HG03060 (cell line): Measurements from ENCODE around the gene FAM135A.
A peak's percentile ranks its signal among the peaks of the same experiment; 100 is the strongest.
"Not testable (repeated sequence)": the region's sequence is repeated elsewhere in the genome, so short reads cannot be mapped to it uniquely, and the experiment has no call there.

Experiments used
- ATAC-seq: cut with Tn5 transposase; IDR thresholded peaks from one replicate; pipeline ENCODE4 v1.9.1; 2021; ENCODE audit warnings: low read depth, moderate number of reproducible peaks; ENCODE audit not compliant: unreplicated experiment

The FAM135A gene

GRCh38 chr6:70530023-70530422 lies 116.7 kb downstream of the FAM135A start:
- ATAC-seq = no peak

- no peak for ATAC-seq
Measured at GRCh38 chr6:70531133-70531532, 117.8 kb downstream of the FAM135A start.

DNA sequence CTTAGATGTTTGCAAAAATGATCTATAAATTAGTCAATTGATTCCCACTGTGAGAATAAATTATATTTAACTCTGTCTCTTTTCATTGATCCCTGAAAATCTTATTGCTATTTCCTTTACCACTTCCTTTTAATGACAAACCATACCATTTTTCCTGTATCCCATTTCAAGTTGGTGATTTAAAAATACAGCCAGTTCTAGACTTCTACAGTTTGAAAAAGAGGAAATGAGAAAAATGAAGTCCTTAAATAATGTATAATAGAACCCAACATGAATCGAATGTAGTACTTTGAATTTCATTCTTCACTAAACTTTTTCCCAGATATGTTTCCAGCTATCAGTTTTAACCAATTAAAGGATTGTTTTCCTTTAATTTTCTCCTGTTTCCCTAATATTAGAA lies 124.0 kb downstream of the FAM135A start:
- ATAC-seq = no peak

- peak; percentile 69 for ATAC-seq
Measured at GRCh38 chr6:70538376-70538775, 125.1 kb downstream of the FAM135A start.

GRCh38 chr6:70547313-70547712 lies 134.0 kb downstream of the FAM135A start:
- ATAC-seq = no peak

- no peak for ATAC-seq
Measured at GRCh38 chr6:70547905-70548304, 134.6 kb downstream of the FAM135A start.

GRCh38 chr6:70549327-70549726 lies 136.0 kb downstream of the FAM135A start:
- ATAC-seq = no peak

- ATAC-seq = no peak
Measured at GRCh38 chr6:70551566-70551965, 138.3 kb downstream of the FAM135A start.

DNA sequence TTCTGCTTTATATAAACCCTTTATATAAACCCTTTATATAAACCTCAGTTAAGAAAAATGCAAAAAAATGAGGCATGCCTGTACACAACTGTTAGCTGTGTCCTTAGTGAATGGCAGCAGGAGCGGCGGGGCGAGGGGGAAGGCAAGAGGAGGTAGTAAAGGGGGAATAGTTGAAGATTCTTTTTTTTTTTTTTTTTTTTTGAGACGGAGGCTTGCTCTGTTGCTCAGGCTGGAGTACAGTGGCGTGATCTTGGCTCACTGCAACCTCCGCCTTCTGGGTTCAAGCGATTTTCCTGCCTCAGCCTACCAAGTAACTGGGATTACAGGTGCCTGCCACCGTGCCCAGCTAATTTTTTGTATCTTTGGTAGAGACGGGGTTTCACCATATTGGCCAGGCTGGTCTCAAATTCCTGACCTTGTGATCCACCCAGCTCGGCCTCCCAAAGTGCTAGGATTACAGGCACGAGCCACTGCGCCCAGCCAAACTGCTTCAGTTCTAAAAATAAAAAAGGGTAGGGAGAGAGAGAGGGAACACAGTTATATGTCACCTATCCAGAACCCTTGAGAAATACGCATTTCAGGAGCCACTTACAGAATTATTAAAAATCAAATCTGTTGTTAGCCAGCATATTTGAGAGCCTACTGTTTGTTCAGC lies 139.1 kb downstream of the FAM135A start:
- ATAC-seq = not testable (repeated sequence)

- ATAC-seq = no peak
Measured at GRCh38 chr6:70552974-70553373, 139.7 kb downstream of the FAM135A start.

DNA sequence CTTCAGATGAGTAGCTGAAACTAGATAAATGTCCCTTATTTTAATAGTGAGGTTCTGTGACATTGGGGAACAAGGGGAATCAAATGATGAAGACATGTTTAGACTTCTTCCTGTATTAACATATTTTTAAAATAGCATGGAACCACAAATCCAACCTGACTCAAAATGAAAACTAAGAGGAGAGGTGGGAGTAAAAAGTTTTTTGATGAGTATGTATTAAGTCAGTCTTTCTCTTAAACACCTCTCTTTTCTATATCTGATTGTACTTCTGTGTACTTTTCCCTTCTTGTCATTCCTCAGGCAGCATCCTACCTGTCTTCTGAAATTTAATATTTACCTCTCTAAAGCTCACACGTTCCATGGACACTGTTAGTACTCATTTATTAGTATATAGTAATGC lies 144.7 kb downstream of the FAM135A start:
- ATAC-seq = no peak

- ATAC-seq = not testable (repeated sequence)
Measured at GRCh38 chr6:70562401-70562800, 149.1 kb downstream of the FAM135A start.

DNA sequence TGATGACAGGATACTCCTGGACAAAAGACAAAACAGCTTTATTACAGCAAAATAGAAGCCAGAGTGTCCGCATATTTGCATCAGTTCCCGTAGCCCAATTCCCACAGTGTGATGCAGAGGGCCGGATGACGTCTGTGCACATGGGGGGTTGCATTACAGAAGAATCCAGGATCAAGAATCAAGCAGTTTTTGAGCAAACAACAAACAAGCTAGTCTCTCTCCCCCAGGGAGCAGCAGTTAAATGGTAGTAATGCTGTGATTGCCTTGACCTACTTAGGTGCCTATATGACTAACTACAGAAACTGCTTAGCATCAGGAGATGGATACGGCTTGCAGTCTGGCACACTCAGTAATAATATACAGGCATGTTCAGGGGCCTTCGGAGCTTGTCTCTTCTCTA lies 150.2 kb downstream of the FAM135A start:
- ATAC-seq = no peak

DNA sequence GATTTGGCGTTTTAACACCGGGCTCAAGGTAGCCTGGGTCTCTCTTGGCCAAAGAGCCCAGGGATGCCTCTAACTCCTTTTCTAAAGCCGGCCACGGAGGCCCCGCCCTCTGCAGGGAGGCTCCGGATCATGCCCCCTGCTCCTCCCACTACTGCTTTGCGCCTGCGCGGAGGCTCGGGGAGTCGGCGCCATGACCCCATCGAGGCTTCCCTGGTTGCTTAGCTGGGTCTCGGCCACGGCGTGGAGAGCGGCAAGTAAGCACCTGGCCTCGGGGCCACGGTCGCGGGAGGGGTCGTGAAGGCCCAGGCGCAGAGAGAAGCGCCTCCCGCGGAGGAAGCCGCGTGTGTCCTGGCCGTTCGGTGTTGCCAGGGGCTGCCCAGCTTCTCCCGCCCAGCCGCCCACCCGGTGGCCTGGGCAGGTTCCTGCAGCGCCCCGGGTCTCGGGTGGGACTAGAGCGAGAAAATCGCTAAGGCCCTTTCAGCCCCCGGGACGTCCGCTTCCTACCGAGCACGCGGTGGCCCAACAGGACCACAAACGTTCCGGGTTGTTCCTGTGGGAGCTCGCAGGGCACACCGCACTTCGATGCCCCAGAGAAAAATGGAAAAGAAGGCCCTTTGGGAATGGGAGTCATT lies 153.6 kb downstream of the FAM135A start, which contains the start of gene SDHAF4:
TSS of gene SDHAF4 (plus strand) at position 180 of the 632 bp plus-strand sequence. CDS start at position 191, 11 bp downstream.
- ATAC-seq = peak; percentile 98

DNA sequence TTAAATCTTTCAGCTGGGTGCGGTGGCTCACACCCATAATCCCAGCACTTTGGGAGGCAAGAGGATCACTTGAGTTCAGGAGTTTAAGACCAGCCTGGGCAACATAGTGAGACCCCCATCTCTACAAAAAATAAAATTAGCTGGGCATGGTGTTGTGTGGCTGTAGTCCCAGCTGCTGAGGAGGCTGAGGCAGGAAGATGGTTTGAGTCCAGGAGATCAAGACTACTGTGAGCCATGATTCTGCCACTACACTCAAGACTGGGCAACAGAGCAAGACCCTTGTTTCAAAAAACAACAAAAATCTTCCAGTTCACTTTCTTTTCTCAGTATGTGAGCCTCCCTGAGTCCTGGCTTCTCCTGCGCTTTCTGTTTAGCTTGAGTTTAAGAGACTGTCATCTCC lies 161.3 kb downstream of the FAM135A start:
- ATAC-seq = no peak

DNA sequence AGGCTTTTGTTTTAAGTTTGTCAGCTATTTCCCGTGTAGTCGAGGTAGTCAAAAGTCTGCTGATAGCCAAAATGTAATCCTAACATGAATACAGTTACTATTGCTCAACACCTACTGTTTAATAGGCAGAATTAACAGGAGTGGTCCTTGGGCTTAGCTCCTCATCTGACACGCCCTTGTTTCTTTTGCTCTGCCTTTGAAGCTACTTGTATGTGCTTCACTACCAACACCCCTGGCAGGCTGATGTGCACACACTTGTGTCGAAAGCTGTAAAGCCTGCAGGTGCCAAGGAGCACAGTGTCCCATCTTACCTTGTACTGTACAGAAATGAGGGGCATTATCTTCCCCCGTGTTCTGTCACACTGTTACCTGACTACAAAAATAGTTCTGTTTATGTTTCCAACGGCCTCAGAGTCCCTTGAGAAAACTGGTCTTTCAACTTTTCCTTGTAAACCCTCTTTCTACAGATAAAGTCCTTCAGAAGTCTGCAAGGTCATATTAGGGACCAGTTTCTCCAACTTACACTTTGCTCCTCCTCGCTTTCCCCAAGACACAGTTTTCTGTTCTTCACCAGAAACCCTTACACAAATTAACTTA lies 162.7 kb downstream of the FAM135A start:
- no peak for ATAC-seq

DNA sequence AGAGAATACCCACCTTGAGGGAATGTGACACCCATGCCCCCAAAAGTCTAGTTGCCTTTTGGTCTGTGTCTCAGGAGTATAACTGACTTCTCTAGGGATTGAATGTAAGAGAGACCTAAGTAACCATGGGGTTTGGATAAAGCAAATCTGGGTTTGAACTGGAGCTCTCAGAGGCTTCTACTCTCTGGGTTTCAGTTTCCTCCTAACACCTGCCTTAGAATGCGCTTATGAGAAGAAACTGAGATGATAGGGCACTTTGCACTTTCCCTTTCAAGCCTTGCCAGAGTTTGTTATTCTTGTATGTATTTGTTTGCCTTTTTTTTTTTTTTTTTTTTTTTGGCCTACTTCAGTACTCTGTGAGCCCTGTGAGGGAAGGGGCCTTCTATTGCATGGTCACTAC lies 172.8 kb downstream of the FAM135A start:
- ATAC-seq = peak; percentile 67

DNA sequence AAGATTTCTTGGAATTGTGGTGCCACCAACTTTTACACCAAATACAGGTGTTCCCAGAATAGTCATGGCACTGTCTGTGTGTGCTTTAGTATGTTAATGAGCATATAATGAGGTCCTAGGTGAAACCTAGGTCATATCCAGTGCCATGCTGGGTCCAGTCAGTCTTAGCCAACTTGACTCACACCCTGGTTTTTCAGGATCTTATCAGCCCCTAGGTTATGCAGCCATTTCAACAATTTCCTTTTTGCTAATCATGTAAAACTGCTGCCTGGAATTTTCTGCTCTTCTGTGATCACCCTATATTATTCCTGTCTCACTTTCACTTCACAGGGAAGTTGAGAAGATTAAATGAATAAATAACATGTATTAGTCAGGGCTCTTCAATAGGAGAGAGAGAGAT lies 177.1 kb downstream of the FAM135A start:
- no peak for ATAC-seq

DNA sequence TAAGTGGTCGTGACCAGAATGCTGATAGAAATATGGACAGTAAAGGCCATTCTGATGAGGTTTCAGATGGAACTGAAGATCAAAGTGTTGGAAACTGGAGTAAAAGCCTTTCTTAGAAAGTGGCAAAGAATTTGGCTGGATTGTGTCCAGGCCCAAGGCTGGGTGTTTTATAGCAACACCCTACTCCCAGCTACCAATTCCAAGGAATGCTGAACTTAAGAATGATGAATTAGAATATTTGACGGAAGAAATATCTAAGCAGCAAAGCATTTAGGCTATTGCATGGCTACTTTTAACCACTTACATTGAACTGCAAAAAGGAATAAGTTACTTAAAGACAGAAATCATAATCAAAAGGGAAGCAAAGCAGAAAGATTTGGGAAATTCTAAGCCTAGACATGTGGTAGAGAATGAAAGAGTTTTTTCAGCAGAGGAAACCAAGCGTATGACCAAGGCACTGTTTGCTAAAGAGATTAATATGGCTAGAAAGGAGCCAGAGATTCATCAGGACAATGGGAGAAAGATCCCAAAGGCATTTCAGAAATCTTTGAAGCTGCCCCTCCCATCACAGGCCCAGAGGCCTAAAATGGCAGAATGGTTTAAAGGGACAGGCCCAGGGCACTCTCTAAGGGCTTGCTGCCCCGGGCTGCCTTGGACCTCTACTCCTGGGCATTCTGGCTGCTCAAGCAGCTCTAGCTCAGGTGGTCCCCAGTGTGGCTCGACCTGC lies 179.2 kb downstream of the FAM135A start:
- no peak for ATAC-seq

- ATAC-seq = no peak
Measured at GRCh38 chr6:70593118-70593486, 179.8 kb downstream of the FAM135A start.

- ATAC-seq = no peak
Measured at GRCh38 chr6:70599187-70599586, 185.9 kb downstream of the FAM135A start.
